ENCODE measurements around the gene EML1.

The EML1 gene

GRCh38 chr14:99905121-99905520 lies 111.9 kb downstream of the EML1 start:
- DNase-seq (ENCODE audit: low spot score), result no peak

DNA sequence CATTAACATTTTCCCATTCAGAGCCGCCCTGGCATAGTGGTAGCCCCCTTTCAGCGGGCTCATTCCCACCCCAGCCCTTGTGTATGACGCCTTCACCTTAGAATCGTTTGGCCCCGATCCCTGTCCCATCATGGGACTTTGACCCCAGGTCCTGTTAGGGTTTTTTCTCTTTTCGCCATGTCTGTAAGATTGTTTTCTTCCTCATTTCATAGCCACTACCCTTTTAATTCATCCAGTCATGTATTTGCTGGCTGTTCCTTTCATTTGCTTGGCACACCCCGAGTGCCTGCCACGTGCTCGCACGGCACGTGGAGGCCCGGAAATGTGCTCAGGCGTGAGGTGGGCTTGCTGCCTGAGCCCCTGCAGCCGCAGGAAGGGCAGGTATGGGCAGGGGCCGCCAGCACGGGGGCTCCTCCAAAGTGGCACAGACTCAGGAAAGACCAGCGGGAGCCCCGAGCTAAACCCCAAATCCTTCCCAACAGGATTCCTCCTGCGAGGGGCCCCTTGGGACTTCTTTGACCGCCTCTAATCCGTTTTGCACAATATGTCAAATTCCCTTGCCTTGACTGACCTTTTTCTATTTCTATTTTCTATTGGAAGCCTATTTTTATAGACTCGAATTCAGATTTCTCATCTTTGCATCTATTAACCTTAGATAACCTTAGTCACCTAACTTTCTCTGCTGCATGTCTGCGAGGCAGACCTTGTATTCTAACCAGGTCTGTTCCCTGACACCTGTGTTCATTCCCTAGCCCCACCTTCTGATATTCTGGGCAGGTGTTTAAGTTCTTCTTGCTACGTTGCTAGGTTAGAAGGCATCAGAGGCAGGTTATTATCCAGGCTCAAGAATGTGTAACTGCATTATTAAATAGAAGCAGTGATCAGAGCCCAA lies 114.8 kb downstream of the EML1 start:
- DNase-seq (ENCODE audit: low spot score), result no peak

DNA sequence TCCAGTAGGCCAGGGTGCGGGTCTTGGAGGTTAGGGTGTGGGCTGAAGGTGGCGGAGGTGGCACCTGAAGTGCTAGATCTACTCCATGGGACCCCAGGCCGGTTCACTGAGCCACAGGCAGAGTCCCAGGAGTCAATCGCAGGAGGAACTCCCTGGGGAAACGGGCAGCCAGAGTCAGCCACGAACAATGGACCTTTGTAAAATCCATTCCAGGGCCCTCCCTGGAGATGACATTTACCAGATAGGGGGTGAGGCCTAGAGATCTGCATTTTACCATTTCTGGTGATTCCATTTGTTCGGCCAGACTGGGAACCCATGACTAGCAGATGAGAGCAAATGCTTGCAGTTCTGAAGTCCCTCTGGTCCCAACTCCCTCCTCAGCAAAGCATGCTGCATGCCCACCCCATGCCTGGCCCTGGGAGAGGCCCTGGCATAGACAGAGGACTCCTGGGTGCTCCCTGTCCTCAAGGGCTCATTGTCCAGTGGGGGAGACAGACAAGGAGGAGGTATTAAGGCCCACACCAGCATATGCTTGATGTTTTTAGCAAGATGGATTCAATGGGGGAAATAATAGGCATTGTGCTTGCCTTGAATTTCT lies 115.5 kb downstream of the EML1 start:
- no peak for DNase-seq (ENCODE audit: low spot score)

DNA sequence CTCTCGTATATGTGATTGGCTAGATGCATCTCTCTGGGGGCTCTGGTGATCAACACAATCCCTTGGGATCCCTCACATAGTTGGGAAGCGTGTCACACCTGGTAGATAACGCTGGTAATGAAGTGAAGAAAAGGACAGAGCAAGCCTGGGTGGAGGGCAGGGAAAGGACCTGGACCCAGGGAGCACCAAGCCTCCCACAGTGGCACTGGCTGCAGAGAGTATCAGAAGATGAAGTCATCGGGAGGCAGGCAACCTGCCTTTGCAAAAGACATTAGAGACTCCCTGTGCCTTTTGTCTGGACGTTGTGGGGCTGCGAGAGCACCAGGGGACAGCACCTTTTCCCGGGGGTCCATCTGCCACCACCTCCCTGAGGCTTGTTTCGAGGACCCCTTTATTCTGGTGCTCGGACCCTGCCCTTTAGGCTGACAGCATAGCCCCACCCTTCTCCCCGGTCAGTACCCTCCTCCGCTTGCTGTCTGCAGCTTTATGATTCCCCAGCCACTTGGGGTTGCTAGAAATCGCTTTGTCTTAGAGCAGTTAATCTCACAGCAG lies 116.4 kb downstream of the EML1 start:
- DNase-seq (ENCODE audit: low spot score), result no peak

GRCh38 chr14:99910337-99911309 lies 117.4 kb downstream of the EML1 start:
- no peak for DNase-seq (ENCODE audit: low spot score)

DNA sequence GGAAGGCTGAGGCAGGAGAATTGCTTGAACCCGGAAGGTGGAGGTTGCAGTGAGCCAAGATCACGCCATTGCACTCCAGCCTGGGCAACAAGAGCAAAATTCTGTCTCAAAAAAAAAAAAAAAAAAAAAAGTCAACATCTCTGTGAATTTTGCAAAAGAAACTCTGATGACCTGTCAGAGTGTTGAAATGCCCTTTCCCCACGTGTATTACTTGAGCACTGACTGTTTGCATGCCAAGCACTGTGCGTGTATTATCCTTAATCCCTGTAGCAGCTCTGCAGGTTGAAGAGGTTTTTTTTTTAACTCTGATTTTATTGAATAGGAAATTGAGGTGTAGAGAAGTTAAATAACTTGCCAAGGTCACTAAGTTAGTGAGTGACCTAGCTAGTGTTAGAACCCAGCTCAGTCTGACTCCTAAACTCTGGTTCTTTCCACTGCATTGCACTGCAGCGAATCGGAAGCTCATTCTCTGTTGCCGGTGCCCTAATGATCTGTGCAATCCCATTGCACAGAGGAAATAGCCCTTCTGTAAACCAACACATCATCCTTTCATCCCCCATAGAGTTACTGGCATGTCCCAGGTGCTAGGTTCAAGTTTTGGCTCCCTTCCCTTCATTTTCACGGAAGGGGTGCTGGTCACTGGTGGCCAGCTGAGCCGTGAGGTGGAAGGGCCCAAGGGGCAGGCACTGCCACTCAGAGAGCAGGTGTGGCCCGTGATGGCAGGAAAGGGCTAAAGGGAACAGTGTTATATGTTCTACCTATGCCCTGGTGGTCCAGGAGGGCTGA lies 122.3 kb downstream of the EML1 start:
- DNase-seq (ENCODE audit: low spot score), result no peak

DNA sequence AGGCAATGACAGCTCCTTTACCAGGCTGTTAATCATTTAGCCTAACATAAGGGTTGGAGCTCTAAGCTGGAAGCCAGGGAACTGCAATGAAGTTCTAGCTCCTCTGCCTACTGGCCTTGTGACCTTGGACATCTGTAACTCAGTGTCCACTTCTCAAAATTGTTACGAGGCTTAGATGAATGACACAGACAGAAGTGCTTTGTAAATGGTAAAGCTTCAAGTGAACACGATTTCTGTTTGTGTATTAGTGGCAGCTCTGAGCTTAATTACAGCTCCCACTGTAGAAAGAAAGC lies 122.8 kb downstream of the EML1 start:
- DNase-seq (ENCODE audit: low spot score), result no peak

DNA sequence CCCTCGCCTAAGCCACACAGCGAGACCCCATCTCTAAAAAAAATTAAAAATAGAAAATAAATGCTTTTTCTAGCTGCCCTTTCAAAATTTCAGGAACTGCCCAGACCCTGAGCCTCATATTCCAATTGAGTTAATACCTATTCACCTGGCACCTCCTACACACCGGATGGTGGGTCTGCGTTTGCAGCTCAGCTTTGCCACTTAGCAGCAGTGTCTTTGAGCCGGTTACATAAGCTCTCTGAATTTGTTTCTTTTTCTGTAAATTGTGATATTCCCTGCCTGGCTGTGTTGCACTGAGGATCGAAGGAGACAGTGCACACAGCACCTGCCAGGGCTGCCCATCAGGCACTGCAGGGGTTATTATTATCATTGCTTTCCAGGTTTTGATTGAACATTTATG lies 125.6 kb downstream of the EML1 start:
- no peak for DNase-seq (ENCODE audit: low spot score)

DNA sequence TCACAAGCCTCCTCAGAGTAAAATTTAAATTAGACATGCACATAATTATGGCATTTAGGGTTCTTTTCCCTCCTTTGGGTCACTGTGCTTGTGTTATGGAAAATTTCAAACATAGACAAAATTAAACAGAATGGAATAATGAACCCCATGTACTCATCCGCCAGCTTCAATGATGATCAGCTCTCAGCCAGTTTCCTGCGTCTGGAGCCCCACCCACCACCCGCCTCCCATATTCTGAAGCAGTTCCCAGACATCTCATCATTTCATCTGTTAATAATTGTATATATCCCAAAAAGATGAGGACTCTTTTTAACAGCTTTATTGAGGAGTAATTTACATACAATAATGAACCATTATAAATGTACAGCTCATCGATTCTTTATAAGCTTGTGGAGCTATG lies 128.2 kb downstream of the EML1 start:
- peak; percentile 26 for DNase-seq (ENCODE audit: low spot score)

DNA sequence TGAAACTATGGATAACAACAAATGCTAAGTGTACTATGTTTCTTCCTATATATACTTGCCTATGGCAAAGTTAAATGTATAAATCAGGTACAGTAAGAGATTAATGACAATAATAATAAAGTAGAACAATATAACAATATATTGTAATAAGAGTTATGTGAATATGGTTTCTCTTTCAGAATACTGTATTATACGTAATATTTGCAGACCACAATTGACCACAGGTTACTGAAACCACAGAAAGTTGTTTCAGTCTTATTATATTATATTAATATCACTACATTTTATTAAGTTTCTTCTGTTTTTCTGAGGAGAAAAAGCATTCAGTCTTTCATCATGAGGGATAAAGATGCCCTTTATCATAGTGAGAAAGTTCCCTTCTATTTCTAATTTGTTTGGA lies 131.2 kb downstream of the EML1 start:
- no peak for DNase-seq (ENCODE audit: low spot score)

DNA sequence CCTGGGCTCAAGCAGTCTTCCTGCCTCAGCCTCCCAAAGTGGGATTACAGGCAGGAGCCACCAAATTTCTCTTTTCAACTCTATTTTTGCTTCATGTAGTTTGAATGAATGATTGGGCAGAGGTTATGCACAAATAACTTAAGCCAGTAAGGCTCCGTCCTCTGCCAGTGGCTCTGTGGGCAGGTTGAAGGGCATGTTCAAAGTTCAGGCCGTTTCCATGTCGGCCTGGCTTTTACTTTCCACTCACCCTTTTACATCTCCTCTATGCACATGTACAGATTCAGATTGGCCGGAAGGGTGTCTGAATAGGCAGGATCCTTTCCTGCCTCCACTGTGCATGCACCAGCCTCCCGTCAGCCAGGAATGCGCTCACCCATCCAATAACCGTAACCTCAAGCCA lies 132.3 kb downstream of the EML1 start:
- no peak for DNase-seq (ENCODE audit: low spot score)

DNA sequence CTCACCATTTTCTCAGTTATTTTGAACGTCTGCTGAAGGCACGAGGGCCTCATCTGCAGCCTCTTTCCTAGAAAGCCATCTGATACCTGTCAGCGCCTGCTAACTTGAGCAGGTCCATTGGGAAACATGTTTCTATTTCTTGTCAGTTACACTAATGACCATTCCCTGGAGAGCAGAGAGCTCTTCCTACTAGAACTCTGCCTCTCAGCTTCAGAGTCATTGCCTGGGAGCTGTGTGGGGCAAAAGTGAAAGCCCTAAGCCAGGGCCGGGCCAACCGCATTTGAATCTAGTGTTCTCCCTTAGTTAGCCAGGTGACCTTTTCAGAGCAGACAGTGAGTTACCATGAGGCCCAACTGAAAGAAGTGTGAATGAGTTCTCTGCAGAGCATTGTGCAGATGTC lies 135.8 kb downstream of the EML1 start:
- no peak for DNase-seq (ENCODE audit: low spot score)

DNA sequence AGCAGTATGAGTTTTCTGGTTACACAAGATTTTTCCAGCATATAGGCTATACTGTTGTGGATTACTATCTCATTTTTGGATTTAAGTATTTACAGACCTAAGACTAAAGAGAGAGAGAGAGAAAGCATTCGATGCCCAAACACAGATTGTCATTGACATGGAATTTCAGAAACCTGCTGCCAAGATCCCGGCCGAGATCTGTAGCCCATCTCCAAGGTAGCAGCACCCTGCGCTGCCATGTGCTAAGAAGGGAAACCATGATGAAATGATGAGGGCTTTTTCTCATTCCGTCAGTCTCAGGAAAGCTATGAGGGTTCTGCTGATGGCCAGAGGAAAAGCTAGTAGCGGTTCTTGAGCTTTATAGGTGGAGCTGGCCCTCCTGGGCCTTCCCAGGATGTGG lies 136.4 kb downstream of the EML1 start:
- DNase-seq (ENCODE audit: low spot score), result no peak

- no peak for DNase-seq (ENCODE audit: low spot score)
Measured at GRCh38 chr14:99930420-99931274, 137.4 kb downstream of the EML1 start.

DNA sequence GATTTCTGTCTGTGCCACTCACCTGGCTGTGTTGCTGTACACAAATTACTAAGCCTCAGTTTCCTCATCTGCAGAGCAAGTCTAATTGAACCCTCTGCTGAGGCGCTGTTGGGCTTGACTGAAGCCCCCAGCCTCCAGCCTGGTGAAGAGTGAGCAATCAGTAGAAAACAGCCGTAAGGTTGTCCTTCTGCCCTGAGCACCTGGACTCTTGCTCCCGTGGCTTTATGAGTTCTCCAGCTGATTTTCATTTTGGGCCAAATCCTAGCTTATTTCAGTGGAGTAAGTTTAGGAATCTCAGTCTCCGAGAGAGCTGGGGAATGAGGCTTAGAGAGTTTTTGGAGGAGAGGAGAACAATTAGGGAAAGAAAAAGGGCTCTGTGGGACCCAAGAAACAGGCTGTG lies 138.1 kb downstream of the EML1 start:
- no peak for DNase-seq (ENCODE audit: low spot score)

- DNase-seq (ENCODE audit: low spot score), result no peak
Measured at GRCh38 chr14:99936056-99936455, 142.8 kb downstream of the EML1 start.

GRCh38 chr14:99936738-99937474 lies 143.7 kb downstream of the EML1 start:
- DNase-seq (ENCODE audit: low spot score), result no peak

DNA sequence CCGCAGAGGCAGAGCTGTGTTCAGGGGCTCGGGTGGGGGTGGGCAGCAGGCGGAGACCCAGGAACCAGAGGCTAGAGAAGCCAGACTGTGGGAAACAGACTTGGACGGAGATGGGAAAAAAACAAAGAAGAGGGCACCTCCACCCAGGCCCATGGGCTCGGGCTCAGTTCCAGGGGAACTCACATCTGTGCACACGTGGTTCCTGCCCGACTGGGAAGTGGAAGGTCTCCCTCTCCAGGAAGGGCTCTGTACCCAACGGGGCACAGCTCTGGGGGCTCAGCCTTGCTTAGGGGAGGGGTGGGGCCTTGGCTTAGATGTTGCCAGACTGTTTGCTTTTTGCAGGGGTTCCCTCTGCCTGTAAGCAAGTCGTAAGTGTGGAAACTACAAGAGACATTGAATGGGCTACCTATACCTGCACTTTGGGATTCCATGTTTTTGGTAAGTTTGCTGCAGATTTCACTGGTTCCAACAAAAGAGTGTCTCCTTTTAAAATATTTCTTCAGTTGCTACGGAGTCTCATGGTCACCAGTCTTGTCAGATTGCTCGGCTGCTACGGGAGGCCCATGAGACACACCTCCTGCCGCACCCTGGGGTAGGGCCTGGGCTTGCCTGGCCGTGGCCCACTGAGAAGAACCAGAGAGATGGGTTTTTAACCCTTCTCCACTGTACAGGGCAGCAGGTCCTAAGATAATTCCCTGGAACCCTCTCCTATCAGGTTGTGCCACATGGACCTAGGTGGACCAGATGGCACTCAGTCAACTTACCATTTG lies 144.4 kb downstream of the EML1 start:
- DNase-seq (ENCODE audit: low spot score), result no peak

GRCh38 chr14:99938376-99938775 lies 145.2 kb downstream of the EML1 start:
- no peak for DNase-seq (ENCODE audit: low spot score)
